Body of pancreas (tissue), 4 donors: ENCODE measurements around the gene STX8.

Experiments used
- POLR2A ChIP-seq, 3 donors: fragments of 450-650 bp; IDR thresholded peaks; one replicate each; pipeline ENCODE4 v1.6.1; 2016; ENCODE audit warnings: antibody characterized with exemption in 3 of 3, mild to moderate bottlenecking in 2 of 3
- TF ChIP-seq, protein P1 (sequence below), 7 experiments: fragments of 450-650 bp in 4 of 7; fragments of 200-600 bp in 3 of 7; sonication (generic) in 3 of 7; IDR thresholded peaks; one replicate each; pipeline ENCODE4 v1.5.1; 2016 to 2019; ENCODE audit warnings: antibody characterized with exemption in 7 of 7

DNA sequence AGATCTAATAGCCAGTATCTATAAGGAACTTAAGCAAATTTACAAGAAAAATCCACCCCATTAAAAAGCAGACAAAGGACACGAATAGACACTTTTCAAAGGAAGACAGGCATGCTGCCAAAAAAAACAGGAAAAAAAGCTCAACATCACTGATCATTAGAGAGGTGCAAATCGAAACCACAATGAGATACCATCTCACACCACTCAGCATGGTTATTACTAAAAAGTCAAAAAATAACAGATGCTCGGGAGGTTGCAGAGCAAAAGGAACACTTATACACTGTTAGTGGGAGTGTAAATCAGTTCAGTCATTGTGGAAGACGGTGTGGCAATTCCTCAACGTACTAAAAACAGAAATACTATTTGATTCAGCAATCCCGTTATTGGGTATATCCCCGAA lies 9.6 kb downstream of the STX8 start:
- TF ChIP-seq, protein P1, sequence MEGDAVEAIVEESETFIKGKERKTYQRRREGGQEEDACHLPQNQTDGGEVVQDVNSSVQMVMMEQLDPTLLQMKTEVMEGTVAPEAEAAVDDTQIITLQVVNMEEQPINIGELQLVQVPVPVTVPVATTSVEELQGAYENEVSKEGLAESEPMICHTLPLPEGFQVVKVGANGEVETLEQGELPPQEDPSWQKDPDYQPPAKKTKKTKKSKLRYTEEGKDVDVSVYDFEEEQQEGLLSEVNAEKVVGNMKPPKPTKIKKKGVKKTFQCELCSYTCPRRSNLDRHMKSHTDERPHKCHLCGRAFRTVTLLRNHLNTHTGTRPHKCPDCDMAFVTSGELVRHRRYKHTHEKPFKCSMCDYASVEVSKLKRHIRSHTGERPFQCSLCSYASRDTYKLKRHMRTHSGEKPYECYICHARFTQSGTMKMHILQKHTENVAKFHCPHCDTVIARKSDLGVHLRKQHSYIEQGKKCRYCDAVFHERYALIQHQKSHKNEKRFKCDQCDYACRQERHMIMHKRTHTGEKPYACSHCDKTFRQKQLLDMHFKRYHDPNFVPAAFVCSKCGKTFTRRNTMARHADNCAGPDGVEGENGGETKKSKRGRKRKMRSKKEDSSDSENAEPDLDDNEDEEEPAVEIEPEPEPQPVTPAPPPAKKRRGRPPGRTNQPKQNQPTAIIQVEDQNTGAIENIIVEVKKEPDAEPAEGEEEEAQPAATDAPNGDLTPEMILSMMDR (IDR thresholded peaks at IDR 0.05), result no peak
- TF ChIP-seq POLR2A (IDR thresholded peaks at IDR 0.05), result no peak
